HUDEP-2 (cell line): ENCODE results near the gene KIF7.
A peak's percentile ranks its signal among the peaks of the same experiment; 100 is the strongest.

ENCODE experiments used
- DNase-seq, 76 experiments: peaks; one replicate each; lab custom pipeline; 2025; ENCODE audit not compliant: unreplicated experiment in 76 of 76; lab: John Stamatoyannopoulos, UW

KIF7 gene

DNA sequence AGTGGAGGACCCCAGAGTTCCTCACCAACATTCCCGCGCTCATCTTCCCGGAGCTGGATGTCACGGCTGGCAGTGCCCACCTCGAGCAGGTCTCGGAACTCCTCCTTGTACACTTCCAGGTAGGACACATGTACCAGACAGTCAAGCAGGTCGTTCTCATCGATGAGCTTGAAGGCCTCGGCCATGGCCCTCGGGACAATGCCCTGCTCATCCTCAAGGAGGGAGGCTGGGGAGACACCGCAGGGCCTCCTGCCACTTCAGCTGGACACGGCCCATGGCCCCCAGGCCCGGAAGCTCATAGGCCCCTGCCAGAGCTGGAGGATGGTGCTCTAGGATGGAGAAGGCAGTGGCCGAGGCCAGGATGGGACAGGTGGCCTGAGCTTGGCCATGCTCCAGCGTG, 5.6 kb downstream of the KIF7 start:
- DNase-seq: no peak

DNA sequence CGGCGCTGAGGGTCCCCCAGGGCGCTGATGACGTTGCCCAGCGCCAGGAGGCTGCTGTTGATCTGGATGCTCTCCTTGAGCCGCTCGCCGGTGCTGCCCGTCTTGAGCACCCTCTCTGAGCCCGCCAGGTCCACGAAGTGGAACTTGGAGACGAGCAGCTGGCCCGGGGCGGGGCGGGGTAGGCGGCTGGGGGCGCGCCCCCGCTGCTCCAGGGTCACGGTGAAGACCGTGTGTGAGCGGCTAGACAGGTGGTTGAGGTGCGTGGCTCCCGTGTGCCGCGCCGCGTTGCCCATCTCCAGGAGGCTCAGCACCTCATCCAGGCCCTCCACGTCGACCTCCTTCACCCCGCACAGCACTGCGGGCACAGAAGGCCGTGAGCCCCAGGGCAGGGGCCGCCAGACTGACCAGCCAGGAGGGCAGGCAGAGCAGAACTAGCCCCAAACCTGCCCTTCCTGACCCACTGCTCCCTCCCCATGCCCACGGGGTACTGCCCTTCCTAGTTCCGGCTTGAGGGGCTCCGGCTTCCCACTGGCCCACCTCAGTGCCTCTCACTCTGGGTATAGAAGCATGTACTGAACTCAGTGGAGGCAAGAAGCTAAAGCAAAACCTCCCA, 6.1 kb downstream of the KIF7 start:
- no peak for DNase-seq

DNA sequence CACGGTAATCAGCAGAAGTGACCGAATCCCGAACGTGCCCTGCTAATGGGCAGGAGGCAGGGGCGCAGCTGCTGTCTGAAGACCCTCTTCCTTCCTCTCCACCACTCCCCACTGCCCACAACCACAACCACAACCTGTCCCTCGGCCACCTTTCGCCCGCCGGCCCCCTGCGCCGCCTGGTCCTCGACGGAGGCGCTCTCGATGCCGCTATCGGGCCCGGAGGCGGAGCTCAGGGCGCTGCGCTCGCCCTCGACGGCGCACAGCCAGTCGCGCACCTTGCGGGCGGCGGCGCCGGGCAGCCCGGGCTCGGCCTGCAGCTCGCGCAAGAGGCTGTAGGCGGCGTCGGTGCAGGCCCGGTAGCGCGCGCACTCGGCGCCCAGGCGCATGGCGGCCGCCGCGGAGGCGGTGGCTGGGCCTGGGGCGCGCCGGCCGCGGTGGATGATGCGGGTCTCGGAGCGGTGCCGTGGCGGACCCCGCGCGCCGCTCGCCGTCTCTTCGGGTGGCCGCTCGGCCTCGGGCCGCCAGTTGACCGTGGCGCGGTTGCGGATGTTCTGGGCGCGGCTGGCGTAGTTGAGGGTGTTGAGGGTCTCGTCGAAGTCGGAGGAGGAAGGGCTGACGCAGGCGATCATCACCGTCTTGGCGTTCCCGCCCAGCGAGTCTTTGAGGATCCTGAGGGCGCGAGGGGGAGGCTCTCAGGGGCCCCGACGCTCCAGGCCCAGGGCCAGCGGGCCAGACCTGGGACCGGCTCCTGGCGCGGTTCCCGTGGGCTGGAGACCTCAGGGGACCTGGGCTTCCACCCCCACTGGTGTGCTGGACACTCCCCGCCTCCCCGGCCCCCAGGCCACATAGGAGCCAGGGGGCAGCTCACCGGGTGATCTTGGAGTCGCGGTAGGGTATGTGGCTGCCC, 6.9 kb downstream of the KIF7 start:
- no peak for DNase-seq

DNA sequence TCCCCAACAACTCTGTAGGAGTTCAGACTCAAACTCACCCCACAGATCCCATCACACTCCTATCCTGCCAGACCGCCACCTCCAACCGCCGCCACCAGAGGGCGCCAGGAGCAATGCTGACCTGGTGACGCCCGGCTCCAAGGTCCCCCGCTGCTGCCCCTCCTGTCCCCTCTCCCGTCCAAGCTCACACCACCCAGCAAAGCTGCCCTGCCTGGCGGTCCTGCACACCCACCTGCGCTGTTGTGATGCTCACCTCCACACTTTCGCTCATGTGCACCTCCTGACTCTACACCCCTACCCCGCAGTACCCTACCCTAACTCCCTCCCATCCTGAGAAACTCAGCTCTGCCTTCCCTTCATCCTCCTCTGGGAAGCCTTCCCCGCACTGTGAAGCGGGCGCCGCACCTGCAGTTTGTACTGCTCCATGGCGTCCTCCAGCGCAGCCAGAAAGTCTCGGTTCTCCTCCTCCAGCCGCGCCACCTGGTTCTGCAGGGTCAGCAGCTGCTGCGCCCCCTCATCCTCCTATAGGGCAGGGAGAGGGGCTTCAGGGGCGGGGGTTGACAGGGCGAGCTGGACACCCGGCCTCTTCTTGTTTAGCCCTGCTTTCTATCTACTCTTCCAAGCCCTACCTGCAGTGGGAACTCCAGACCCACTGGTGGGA, 7.9 kb downstream of the KIF7 start:
- peak in 62 of 76 experiments; percentile 2 to 75 (median 42) for DNase-seq

DNA sequence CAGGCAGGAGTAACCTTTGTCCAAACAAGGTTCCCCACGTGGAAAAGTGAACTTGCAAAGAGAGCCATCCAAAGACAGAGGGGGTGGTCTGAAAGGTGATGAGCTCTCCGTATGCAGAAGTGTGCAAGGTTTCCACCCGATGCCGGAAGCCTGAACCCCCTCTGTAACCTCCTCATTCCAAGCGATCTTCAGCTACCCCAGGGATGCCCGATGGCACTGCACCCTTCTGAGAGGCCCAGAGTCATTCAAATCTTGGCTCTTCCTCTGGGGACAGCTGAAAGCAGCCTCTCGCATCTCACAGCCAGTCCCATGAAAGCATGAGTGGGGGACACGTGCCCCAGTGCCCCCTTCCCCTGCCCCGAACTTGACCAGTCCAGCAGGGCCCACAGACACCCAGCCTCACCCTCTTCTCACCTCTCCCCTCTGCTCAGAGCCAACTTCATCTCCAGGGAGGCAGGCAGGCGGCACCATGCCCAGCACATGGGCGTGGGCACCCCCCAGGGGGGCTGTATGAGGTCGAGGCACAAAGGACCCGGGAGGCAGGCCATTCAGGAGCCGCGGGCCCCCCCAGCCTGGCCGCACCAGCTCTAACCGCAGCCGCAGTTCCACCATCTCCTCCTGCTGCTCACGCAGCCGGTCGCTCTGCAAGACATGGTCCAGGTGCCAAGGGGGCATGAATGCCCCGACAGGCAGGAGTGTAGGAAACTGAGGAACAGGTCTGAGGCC, 8.7 kb downstream of the KIF7 start:
- DNase-seq: no peak

DNA sequence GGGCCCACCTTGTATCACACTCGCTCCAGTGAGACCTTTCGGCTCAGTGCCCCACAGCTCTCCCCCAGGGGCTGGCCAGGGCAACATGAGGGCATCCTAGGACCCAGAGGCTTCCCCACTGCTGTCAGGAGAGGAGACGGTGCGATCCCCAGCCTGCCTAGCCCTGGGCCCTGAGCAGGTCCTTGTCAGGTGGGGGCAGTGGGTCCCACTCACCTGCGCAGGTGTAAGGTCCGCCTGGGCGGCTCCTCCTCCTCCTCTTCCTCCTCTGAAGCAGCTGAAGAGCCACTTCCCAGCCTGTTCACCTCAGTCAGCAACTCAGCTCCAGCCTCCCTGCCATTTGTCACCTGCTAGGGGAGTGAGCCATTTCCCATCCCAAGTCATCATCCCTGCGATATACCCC, 9.6 kb downstream of the KIF7 start:
- no peak for DNase-seq

DNA sequence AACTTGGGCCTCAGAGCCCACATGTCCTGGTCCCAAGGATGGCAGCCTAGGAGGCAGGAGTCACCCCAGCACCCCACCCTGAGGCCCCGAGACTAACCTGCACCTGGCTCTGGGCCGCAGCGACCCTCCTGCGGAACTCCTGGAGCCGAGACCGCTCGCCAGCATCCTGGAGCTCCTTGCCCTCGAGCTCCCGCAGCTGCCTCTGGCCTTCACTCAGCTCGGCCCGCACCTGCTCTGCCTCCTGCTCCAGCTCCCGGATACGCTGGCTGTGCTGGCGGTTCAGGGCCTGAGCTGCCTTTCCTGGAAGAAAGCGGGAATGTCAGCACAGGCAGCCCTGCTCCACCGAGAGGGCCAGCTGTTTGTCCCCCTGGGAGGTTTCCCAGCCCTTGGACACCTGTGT, 13.2 kb downstream of the KIF7 start:
- DNase-seq: no peak

DNA sequence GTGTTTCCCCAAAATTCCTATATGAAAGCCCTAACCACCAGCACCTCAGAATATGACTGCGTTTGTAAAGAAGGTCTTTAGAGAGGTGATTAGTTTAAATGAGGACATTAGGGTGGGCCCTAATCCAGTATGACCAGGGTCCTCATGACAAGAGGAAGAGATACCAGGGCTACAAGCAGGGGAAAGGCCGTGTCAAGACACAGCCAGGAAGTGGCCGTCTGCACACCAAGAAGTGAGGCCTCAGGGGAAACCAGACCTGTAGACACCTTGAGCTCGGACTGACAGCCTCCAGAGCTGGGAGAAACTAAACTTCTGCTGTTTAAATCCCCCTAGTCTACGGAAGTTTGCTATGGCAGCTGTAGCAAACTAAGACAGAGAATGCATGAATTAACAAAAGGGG, 14.2 kb downstream of the KIF7 start:
- DNase-seq: no peak

DNA sequence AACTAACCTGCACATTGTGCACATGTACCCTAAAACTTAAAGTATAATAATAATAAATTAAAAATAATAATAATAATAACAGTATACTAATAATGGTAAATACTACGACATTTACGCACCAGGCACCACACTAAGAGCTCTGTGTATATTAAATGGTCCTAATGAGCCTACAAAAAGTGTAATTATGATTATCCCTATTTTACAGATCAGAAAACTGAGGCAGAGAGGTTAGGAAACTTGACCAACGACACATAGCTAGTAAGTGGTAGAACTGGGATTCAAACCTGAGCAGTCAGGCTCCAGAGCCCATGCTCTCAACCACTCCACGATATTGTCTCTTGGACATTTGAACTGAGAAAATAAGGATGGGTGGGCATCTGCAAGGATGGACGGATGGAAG, 15.0 kb downstream of the KIF7 start:
- DNase-seq: no peak

DNA sequence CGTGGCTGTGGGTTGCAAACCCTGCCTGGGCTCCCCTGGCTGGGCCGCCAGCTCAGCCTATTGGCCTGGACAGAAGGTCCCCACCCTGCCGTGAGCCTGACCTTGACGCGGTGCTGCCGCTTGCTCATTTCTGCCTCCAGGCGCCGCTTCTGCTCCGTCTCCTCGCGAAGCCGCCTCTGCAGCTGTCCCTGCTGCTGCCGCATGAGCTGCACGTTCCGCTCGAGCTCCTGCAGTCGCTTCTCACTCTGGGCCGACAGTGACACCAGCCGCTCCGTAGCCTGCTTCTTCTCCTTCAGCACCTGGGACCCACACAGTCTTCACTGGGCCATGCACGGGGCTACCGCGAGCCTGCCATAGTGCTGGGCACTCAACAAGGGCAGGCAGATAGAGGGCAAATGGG, 21.7 kb downstream of the KIF7 start:
- no peak for DNase-seq

DNA sequence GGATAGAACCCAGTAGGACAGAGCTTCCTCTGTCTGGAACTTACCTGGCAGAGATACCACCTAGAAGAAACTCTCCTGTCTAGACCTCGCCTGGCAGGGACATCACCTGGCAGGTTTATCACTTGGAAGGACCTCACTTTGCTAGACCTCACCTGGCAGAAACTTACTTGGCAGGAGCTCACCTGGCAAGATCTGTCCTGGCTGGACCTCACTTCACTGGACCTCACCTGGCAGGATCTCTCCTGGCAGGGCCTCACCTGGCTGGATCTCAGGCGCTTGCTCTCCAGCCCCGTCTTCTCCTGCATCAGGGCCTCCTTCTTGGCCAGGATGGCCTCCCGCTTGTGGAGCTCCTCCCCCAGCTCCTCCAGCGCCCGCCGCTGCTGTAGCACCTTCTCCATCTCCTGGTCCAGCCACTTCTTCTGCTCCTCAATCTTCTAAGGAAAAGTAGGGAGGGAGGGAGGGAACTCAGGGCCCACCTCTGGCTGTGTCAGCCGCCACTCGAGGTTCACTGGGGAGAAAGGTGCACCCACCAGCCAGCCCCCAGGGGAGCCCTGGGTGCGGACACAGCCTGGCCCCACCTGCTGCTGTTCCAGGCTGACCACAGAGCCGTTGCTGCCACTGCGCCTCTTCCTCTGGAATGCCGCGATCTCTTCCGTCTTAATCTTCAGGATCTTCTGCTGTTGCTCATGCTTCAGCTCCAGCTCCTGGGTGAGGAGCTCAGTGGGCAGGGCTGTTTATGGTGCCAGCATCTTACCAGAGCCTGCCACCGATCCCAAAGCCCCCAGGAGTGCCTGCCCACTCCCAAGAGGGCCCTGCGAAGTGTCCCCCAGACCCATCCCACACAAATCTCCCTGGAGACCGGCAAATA, 22.5 kb downstream of the KIF7 start:
- no peak for DNase-seq

DNA sequence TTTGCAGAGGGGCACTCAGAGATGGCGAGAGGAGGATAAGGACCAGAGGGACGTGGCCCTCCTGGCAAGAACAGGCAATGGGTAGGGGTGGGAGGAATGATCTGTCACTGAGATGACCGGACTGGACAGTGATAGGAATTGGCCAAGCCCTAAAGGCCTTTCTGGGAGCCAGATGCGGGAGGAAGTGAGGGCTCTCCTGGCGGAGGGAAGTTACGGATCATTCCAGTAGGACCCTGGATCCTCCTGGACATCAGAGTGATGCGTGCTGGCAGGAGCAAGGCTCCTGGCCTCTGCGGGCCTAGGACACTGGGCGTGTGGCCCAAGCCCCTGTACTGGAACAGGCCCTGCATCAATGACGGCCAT, 23.4 kb downstream of the KIF7 start:
- DNase-seq: no peak

DNA sequence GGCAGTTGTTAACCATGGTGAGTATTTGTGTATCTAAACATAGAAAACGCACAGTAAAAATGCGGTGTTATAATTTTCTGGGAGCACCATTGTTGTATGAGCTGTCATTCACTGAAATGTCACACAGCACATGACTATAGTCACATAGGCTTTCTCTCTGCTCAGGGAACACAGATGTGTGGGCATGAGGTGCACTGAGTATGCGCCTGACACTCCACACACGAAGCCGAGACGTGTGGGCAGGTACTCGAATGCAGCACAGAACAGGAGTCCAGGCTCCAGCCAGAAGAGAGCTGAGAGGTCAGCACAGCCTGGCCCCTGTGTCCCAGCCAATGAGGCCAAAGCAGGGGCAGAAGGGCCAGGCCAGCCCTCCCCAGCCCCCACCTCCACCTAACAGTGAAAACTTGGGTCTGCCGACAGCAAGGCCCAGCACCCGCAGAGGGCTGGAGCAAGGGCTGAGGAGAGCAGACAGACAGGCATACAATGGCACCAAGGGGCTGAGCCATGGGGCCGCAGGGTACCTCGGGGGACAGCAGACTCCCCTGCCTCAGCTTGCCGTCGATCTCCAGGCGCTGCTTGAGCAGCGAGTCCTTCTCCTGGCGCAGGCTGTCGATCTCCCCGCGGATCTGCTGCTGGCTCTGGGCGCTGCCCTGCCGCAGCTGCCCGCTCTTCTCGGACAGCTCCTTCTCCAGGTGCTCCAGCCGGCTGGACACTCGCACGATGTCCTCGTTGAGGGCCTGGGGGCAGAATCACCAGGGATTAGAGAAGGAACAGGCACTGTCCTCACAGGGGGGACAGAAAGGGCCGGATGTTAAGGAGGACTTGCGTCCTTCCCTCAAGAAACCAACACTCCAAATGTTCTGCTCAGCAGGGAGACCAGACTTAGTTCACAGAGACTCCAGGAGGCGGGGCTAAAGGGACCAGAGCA, 24.0 kb downstream of the KIF7 start:
- no peak for DNase-seq

DNA sequence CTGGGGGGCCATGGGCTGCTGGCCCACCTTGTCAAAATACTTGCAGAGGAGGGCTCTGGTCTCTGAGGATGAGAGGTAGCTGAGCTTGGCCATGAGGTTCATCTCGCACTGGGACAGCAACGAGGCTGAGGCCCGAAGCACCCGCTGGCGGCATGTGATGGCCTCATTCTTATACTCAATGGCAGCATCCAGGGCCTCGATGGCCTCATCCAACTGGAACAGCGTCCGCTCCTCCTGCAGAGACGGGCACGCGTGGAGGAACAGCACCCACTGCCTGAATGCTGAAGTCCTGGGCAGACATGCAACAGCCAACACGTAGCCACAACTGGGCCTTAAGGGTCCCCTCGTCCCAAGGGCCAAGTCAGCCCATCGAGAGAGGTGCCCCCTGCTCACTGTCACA, 25.0 kb downstream of the KIF7 start:
- DNase-seq: no peak

DNA sequence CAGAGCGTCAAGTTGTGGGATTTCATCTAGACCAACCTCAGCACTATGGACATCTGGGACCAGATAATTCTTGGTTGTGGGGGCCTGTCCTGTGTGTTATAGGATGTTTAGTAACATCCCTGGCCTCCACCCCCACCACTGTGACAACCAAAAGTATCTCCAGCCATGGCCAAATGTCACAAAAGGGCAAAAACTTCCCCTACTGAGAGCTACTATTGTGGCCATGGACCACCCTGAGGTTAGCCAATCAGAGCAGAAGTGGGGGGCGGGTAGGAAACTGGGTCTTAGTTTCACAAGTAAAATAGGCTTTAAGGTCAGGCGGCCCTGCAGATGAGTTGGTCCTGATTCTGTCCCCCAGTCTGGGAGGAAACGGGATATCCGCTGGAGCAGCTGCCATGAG, 25.4 kb downstream of the KIF7 start:
- DNase-seq: no peak

DNA sequence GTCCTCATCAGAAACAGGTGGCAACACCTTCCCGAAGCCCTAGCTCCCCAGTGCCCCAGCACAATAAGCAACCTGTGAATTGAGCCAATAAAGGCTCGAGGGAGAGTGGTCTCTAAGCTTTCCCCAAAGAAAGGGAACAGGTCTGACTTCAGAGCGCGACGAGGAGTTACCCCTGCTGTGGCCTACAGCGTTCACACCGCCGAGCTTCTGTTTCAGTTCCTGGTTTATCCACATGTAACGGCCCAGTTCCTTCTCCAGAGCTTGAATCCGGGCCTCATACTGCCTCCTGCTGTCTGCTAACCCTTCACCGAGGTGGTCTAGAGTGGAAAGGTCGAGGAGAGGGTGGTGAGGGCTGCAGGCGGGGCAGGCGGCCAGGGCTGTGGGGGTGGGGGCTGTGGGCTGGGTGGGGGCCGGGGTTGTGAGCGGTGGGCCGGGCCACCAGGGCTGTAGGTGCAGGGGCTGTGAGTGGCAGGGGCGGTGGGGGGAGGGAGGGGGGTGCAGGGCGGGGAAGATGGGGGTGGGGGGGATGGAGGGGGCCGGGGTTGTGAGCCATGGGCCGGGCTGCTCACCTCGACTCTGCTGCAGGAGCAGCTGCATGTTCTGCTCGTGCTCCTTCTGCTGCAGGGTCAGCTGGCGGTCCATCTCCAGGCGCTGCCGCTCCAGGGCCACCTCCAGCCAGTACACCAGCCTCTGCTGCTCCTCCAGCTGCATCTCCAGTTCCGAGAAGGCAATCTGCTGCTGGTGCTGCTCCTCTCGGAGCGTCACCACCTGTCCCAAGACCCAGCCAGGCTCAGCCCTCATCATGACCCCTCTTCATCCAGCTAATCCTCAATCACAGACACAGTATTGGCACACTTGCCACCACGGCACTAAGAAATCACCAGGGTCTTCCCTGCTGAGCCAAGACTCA, 26.2 kb downstream of the KIF7 start:
- DNase-seq: no peak

DNA sequence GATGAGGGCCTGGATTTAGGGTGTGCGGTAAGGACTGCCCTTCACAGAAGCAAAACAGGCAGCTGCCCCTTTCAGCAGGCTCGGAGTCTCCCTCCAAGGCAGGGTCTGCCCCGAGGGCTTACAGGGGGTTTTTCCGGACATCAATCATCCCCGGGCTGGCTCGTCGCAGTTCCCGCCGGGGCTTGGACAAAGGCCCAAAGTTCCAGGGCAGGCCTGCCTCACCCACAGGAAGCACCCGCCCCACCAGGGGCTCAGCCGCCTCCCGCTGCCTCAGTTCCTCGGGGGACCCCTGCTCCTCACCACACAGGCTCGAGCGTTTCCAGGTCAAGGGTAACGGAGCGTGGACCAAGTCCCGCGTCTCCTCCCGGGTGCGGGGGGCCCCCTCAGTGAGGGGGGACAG, 27.0 kb downstream of the KIF7 start:
- no peak for DNase-seq

DNA sequence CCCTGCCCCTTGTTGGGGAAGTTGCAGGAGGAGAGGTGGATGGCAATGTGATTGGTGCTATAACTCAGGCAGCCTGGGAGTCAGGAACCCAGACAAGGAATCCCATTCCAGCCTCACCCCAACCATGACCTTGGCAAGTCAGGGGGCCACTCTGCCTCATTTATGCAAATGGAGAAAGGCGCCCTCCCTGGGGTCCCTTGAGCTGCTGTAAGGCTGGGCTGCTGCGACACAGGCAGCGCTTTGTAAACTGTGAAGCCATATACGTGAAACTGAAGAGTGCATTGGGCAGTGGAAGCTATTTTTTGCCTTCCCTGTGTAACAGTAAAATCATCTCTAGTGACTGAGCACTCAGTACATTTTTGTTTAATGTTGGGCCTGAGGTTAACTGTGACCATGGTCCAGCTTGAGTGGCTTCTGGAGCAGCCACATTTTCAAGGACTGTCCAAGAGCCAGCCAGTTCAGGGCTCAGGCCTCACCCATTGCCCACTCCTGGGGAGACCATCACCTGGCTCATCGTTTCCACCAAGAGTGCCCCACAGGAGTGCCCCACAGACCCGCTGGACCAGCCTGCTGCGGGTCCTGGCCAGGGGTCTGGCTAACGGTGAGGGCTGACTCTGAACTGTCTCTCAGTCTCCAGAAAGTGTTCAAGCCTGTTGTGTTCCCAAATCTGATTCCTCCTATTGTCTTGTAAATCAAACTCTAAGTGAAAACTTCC, 27.9 kb downstream of the KIF7 start:
- no peak for DNase-seq
